ENCODE measurements around the gene SMPD4.

DNA sequence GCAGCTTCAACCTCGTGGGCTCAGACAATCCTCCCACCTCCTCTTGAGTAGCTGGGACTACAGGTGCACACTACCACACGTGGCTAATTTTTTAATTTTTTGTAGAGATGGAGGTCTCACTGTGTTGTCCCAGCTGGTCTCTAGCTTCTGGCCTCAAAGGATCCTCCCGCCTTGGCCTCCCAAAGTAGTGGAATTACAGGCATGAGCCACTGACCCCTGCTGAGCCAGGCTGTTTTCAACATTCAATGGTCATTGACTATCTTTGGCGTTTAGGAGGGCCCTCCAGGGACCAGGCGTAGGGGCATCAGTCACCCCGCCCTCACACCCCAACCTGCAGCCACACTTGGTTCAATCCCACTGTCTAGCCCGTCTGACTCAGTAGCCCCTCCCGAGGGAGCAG is 5.9 kb upstream of the SMPD4 start:
- TF ChIP-seq, protein P1, sequence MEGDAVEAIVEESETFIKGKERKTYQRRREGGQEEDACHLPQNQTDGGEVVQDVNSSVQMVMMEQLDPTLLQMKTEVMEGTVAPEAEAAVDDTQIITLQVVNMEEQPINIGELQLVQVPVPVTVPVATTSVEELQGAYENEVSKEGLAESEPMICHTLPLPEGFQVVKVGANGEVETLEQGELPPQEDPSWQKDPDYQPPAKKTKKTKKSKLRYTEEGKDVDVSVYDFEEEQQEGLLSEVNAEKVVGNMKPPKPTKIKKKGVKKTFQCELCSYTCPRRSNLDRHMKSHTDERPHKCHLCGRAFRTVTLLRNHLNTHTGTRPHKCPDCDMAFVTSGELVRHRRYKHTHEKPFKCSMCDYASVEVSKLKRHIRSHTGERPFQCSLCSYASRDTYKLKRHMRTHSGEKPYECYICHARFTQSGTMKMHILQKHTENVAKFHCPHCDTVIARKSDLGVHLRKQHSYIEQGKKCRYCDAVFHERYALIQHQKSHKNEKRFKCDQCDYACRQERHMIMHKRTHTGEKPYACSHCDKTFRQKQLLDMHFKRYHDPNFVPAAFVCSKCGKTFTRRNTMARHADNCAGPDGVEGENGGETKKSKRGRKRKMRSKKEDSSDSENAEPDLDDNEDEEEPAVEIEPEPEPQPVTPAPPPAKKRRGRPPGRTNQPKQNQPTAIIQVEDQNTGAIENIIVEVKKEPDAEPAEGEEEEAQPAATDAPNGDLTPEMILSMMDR (IDR thresholded peaks at IDR 0.05 in 8 of 11, conservative IDR thresholded peaks at IDR 0.05 in 3 of 11) = no peak
- no peak for TF ChIP-seq POLR2A (IDR thresholded peaks at IDR 0.05)
- TF ChIP-seq POLR2AphosphoS5 (IDR thresholded peaks at IDR 0.05) = no peak

Data from spleen (tissue), 7 donors.